ENCODE measurements around the gene MORN1.

- no peak for TF ChIP-seq EZH2 (IDR thresholded peaks at IDR 0.05; ENCODE audit: borderline replicate concordance, low read length)
- TF ChIP-seq, protein P1, sequence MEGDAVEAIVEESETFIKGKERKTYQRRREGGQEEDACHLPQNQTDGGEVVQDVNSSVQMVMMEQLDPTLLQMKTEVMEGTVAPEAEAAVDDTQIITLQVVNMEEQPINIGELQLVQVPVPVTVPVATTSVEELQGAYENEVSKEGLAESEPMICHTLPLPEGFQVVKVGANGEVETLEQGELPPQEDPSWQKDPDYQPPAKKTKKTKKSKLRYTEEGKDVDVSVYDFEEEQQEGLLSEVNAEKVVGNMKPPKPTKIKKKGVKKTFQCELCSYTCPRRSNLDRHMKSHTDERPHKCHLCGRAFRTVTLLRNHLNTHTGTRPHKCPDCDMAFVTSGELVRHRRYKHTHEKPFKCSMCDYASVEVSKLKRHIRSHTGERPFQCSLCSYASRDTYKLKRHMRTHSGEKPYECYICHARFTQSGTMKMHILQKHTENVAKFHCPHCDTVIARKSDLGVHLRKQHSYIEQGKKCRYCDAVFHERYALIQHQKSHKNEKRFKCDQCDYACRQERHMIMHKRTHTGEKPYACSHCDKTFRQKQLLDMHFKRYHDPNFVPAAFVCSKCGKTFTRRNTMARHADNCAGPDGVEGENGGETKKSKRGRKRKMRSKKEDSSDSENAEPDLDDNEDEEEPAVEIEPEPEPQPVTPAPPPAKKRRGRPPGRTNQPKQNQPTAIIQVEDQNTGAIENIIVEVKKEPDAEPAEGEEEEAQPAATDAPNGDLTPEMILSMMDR (IDR thresholded peaks at IDR 0.05; ENCODE audit: low read length), result no peak
Observed at GRCh38 chr1:2304282-2304681, 87.1 kb downstream of the MORN1 start.

All from OCI-LY1 (cell line).